GM23338 (cell line): Measurements from ENCODE around the gene PARP3. TPM values are rescaled to one million over a fixed set of nuclear protein-coding genes. Genes with fewer than 3 reads are reported as not detected.

Source experiments
- ATAC-seq: fragments of 200-7000 bp; cut with Tn5 transposase; 3 replicates; pipeline ENCODE4 v1.9.1; 2020
- DNase-seq: peaks from one replicate; pipeline ENCODE4 v3.0.0-alpha.2; 2015; ENCODE audit warnings: low spot score
- H2AFZ ChIP-seq: fragments of 200-600 bp; sonication (generic); 2 replicates; pipeline ENCODE4 v1.8.0; 2016; ENCODE audit warnings: antibody characterized with exemption, mild to moderate bottlenecking, moderate library complexity
- H3F3A ChIP-seq: fragments of 200-600 bp; sonication (generic); replicated peaks from 2 replicates; pipeline ENCODE4 v1.8.0; 2017; ENCODE audit warnings: antibody characterized with exemption, mixed run types, low read depth
- H3K27ac ChIP-seq: fragments of 200-600 bp; sonication (generic); 2 replicates; pipeline ENCODE4 v1.6.1; 2016; ENCODE audit warnings: low read depth
- H3K27me3 ChIP-seq: fragments of 200-600 bp; sonication (generic); 2 replicates; pipeline ENCODE4 v1.8.0; 2016; ENCODE audit warnings: mild to moderate bottlenecking, mixed run types, moderate library complexity; ENCODE audit not compliant: insufficient read depth
- H3K36me3 ChIP-seq: fragments of 200-600 bp; sonication (generic); 2 replicates; pipeline ENCODE4 v1.8.0; 2016; ENCODE audit warnings: mild to moderate bottlenecking; ENCODE audit not compliant: insufficient read depth
- H3K4me1 ChIP-seq: fragments of 200-600 bp; sonication (generic); 2 replicates; pipeline ENCODE4 v1.8.0; 2016; ENCODE audit warnings: mild to moderate bottlenecking, moderate library complexity; ENCODE audit not compliant: insufficient read depth
- H3K4me2 ChIP-seq: fragments of 200-600 bp; sonication (generic); 2 replicates; pipeline ENCODE4 v1.7.1; 2017; ENCODE audit warnings: mixed run types
- H3K4me3 ChIP-seq: fragments of 200-600 bp; sonication (generic); 2 replicates; pipeline ENCODE4 v1.6.1; 2016; ENCODE audit warnings: mixed run types
- H3K79me2 ChIP-seq: fragments of 200-600 bp; sonication (generic); replicated peaks from 2 replicates; pipeline ENCODE4 v1.8.0; 2017; ENCODE audit warnings: mild to moderate bottlenecking; ENCODE audit not compliant: insufficient read depth
- H3K9me2 ChIP-seq: fragments of 200-600 bp; sonication (generic); 2 replicates; pipeline ENCODE4 v1.8.0; 2017; ENCODE audit not compliant: insufficient read depth
- H4K20me1 ChIP-seq: fragments of 200-600 bp; sonication (generic); replicated peaks from 2 replicates; pipeline ENCODE4 v1.8.0; 2017; ENCODE audit warnings: mild to moderate bottlenecking; ENCODE audit not compliant: insufficient read depth
- H3K27ac Mint-ChIP-seq: 2 replicates; pipeline ENCODE4 v1.8.0; 2020; ENCODE audit warnings: inconsistent platforms, mild to moderate bottlenecking, moderate library complexity, mixed read lengths
- H3K27me3 Mint-ChIP-seq: 3 replicates; pipeline ENCODE4 v1.8.0; 2022; ENCODE audit warnings: low read depth, mild to moderate bottlenecking, moderate library complexity, mixed read lengths, inconsistent platforms; ENCODE audit not compliant: insufficient read depth, poor library complexity
- H3K36me3 Mint-ChIP-seq: 3 replicates; pipeline ENCODE4 v1.8.0; 2021; ENCODE audit warnings: low read depth, mild to moderate bottlenecking, inconsistent platforms, moderate library complexity, mixed read lengths
- H3K4me1 Mint-ChIP-seq: 3 replicates; pipeline ENCODE4 v1.8.0; 2020; ENCODE audit warnings: mild to moderate bottlenecking, inconsistent platforms, mixed read lengths
- H3K4me3 Mint-ChIP-seq: 3 replicates; pipeline ENCODE4 v1.8.0; 2021; ENCODE audit warnings: moderate library complexity, mild to moderate bottlenecking, inconsistent platforms, mixed read lengths
- H3K9me3 Mint-ChIP-seq: 3 replicates; pipeline ENCODE4 v1.8.0; 2020; ENCODE audit warnings: moderate library complexity, mild to moderate bottlenecking, inconsistent platforms, mixed read lengths
- JUNB ChIP-seq: IDR thresholded peaks from one replicate; pipeline ENCODE4 v1.6.1; 2016; ENCODE audit warnings: antibody characterized with exemption; ENCODE audit not compliant: unreplicated experiment
- NANOG ChIP-seq: IDR thresholded peaks from 2 replicates; pipeline ENCODE4 v1.6.1; 2016; ENCODE audit warnings: antibody characterized with exemption, borderline replicate concordance
- ZNF331 ChIP-seq: fragments of 250-450 bp; sonication (Bioruptor Pico); IDR thresholded peaks from 2 replicates; pipeline ENCODE4 v1.5.0; 2020; ENCODE audit warnings: low read depth, mild to moderate bottlenecking, moderate library complexity
- polyA plus RNA-seq: library from polyadenylated mRNA; unstranded; fragments of >200 nt; fragmentation: Nextera tagmentation; extraction: Ambion mirVana; gene quantifications from 2 replicates; pipeline ENCODE4 v1.2.1, GENCODE V29; 2016
- total RNA-seq: library from RNA; depleted of rRNA; stranded (reverse); fragments of >200 nt; shearing (Covaris generic); gene quantifications from 2 replicates; pipeline ENCODE4 v1.2.3, GENCODE V29; 2014
- TF ChIP-seq, protein P1 (sequence below): fragments of 250-450 bp; sonication (Bioruptor Pico); IDR thresholded peaks from 2 replicates; pipeline ENCODE4 v1.5.0; 2020; ENCODE audit warnings: mild to moderate bottlenecking, moderate library complexity

The PARP3 gene
- total and polyA plus RNA-seq, 2 experiments from 2014 or later: 0.76 to 1.1 TPM

DNA sequence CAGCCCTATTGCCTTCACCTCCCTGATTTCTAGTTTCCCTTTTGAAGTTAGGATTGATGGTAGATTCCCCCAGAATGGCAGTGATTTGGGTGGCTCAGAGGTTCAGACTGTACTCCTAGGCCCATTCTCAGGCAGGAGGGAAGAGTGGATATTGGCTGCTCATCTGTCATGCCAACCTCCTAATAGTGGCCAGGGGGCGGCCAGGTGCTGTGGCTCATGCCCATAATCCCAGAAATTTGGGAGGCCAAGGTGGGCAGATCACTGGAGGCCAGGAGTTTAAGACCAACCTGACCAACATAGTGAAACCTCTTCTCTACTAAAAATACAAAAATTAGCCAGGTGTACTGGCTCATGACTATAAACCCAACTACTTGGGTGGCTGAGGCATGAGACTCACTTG, 11.7 kb upstream of the PARP3 start:
- no peak for TF ChIP-seq JUNB
- no peaks in the 10 kb centered on the region for H3K4me1 Mint-ChIP-seq
- H3K36me3 ChIP-seq: peaks cover 7% of the 10 kb centered on the region; the same call in 1 of the 2 replicates

GRCh38 chr3:51931756-51932155, 10.4 kb upstream of the PARP3 start:
- no peak overlapping the region for H3K4me3 Mint-ChIP-seq
- Histone ChIP-seq H4K20me1 (peaks cover 1% of the 10 kb centered on the region), H3K4me1 (no peaks in the 10 kb centered on the region), H3K36me3 (peaks cover 7% of the 10 kb centered on the region), H3K4me3 (no peak overlapping the region), H3K4me2 (no peak overlapping the region), H3K27me3 (no peaks in the 10 kb centered on the region), H3F3A (no peaks in the 10 kb centered on the region), H3K79me2 (no peaks in the 10 kb centered on the region), H2AFZ (no peak overlapping the region), H3K27ac (no peak overlapping the region), H3K9me2 (no peaks in the 10 kb centered on the region)
- TF ChIP-seq NANOG (no peak), ZNF331 (no peak)
- TF ChIP-seq, protein P1, sequence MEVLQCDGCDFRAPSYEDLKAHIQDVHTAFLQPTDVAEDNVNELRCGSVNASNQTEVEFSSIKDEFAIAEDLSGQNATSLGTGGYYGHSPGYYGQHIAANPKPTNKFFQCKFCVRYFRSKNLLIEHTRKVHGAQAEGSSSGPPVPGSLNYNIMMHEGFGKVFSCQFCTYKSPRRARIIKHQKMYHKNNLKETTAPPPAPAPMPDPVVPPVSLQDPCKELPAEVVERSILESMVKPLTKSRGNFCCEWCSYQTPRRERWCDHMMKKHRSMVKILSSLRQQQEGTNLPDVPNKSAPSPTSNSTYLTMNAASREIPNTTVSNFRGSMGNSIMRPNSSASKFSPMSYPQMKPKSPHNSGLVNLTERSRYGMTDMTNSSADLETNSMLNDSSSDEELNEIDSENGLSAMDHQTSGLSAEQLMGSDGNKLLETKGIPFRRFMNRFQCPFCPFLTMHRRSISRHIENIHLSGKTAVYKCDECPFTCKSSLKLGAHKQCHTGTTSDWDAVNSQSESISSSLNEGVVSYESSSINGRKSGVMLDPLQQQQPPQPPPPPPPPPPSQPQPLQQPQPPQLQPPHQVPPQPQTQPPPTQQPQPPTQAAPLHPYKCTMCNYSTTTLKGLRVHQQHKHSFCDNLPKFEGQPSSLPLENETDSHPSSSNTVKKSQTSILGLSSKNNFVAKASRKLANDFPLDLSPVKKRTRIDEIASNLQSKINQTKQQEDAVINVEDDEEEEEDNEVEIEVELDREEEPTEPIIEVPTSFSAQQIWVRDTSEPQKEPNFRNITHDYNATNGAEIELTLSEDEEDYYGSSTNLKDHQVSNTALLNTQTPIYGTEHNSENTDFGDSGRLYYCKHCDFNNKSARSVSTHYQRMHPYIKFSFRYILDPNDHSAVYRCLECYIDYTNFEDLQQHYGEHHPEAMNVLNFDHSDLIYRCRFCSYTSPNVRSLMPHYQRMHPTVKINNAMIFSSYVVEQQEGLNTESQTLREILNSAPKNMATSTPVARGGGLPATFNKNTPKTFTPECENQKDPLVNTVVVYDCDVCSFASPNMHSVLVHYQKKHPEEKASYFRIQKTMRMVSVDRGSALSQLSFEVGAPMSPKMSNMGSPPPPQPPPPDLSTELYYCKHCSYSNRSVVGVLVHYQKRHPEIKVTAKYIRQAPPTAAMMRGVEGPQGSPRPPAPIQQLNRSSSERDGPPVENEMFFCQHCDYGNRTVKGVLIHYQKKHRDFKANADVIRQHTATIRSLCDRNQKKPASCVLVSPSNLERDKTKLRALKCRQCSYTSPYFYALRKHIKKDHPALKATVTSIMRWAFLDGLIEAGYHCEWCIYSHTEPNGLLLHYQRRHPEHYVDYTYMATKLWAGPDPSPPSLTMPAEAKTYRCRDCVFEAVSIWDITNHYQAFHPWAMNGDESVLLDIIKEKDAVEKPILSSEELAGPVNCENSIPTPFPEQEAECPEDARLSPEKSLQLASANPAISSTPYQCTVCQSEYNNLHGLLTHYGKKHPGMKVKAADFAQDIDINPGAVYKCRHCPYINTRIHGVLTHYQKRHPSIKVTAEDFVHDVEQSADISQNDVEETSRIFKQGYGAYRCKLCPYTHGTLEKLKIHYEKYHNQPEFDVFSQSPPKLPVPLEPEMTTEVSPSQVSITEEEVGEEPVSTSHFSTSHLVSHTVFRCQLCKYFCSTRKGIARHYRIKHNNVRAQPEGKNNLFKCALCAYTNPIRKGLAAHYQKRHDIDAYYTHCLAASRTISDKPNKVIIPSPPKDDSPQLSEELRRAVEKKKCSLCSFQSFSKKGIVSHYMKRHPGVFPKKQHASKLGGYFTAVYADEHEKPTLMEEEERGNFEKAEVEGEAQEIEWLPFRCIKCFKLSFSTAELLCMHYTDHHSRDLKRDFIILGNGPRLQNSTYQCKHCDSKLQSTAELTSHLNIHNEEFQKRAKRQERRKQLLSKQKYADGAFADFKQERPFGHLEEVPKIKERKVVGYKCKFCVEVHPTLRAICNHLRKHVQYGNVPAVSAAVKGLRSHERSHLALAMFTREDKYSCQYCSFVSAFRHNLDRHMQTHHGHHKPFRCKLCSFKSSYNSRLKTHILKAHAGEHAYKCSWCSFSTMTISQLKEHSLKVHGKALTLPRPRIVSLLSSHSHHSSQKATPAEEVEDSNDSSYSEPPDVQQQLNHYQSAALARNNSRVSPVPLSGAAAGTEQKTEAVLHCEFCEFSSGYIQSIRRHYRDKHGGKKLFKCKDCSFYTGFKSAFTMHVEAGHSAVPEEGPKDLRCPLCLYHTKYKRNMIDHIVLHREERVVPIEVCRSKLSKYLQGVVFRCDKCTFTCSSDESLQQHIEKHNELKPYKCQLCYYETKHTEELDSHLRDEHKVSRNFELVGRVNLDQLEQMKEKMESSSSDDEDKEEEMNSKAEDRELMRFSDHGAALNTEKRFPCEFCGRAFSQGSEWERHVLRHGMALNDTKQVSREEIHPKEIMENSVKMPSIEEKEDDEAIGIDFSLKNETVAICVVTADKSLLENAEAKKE: no peak
- peaks cover 58% of the 10 kb centered on the region for H3K36me3 Mint-ChIP-seq
- peaks cover 2% of the 10 kb centered on the region for H3K27me3 Mint-ChIP-seq
- no peak overlapping the region for H3K27ac Mint-ChIP-seq
- ATAC-seq (no peak), DNase-seq (no peak)
- H3K4me1 Mint-ChIP-seq: no peaks in the 10 kb centered on the region
- no peaks in the 10 kb centered on the region for H3K9me3 Mint-ChIP-seq

More for the DNA sequence above, 11.7 kb upstream of the PARP3 start:
- Histone ChIP-seq H3K4me1 (no peaks in the 10 kb centered on the region), H3K27me3 (no peaks in the 10 kb centered on the region), H4K20me1 (peaks cover 3% of the 10 kb centered on the region), H3K4me2 (no peak overlapping the region), H3K79me2 (no peaks in the 10 kb centered on the region), H3F3A (no peaks in the 10 kb centered on the region), H3K27ac (no peak overlapping the region), H3K9me2 (no peaks in the 10 kb centered on the region), H3K4me3 (no peak overlapping the region), H2AFZ (no peak overlapping the region)
- Mint-ChIP-seq H3K27ac (no peak overlapping the region), H3K36me3 (peaks cover 46% of the 10 kb centered on the region), H3K9me3 (no peaks in the 10 kb centered on the region), H3K27me3 (peaks cover 2% of the 10 kb centered on the region), H3K4me3 (no peak overlapping the region)
- ATAC-seq (no peak), DNase-seq (no peak)
